Measurements from ENCODE around the gene BHLHE41. TPM values are rescaled to one million over a fixed set of nuclear protein-coding genes. Genes with fewer than 3 reads are reported as not detected.

The BHLHE41 gene
- total RNA-seq, 2 donors from 2014 or later = 2.6 to 4.6 TPM

- H3K4me3 ChIP-seq = no peak overlapping the region
- H3K36me3 ChIP-seq (replicated peaks in 1 of 2; ENCODE audit: insufficient read depth in 1 of 2, low read depth in 2 of 2) = no peaks in the 10 kb centered on the region
- no peaks in the 10 kb centered on the region for H3K27me3 ChIP-seq
- intact Hi-C loops (cut with DNase I) = no loop called here
- no peak for TF ChIP-seq POLR2A (IDR thresholded peaks at IDR 0.05)
- no peak for TF ChIP-seq CTCF (IDR thresholded peaks at IDR 0.05)
- peaks cover 20% of the 10 kb centered on the region for H3K4me1 ChIP-seq
- DNase-seq (no peak), ATAC-seq (no peak)
- no peaks in the 10 kb centered on the region for H3K9me3 ChIP-seq
- peak overlapping the region in 2 of 4 donors; percentile 18 to 66 for H3K27ac ChIP-seq
- 53 to 57% methylated on average over 5 of the region's 5 CpGs for WGBS, 2 donors
Measured at GRCh38 chr12:26149968-26150500, 25.2 kb upstream of the BHLHE41 start.

DNA sequence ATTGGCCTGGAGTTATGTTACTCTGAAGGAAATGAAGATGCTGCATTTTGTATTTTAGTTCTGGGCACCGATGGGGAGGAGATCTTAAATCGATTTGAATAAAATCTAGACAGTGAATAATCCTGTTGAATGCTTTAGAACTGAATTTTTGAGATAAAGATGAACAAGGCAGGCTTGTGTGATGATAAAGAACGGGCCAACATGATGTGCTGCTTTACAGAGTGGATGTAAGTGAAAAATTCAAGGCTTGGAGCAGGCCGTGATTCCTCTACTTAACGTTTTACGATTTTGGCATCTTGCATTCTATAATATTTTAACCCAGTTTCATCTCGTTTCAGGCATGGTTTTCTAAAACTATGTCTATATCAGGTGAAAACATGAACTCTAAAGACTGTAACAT, 23.5 kb upstream of the BHLHE41 start:
- H3K9me3 ChIP-seq = no peaks in the 10 kb centered on the region
- no peak for TF ChIP-seq CTCF (IDR thresholded peaks at IDR 0.05)
- intact Hi-C loops (cut with DNase I) = no loop called here
- DNase-seq (no peak), ATAC-seq (no peak)
- H3K36me3 ChIP-seq (replicated peaks in 1 of 2; ENCODE audit: insufficient read depth in 1 of 2, low read depth in 2 of 2) = no peaks in the 10 kb centered on the region
- H3K27me3 ChIP-seq = no peaks in the 10 kb centered on the region
- no peak overlapping the region for H3K4me3 ChIP-seq
- peaks cover 8% of the 10 kb centered on the region for H3K4me1 ChIP-seq
- no peak overlapping the region for H3K27ac ChIP-seq
- WGBS, 2 donors = 75 to 80% methylated on average over 7 of the region's 7 CpGs

DNA sequence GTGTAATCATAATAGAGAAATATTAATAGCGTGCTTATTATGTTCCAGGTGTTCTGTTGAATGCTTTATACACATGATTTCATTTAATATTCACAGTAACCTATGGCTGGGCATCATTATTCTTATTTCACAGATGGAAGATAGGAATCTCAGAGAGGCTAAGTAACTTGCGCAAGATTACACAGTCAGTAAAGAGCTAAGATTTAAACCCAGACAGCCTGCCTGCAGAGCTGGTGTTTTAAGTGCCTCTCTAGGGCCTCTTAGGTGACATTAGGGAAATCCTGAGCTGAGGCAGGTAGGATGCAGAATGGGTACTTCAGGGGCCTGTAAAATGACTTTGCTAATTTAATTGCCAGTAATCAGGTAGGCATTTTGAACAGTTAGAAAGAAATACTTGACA, 18.5 kb upstream of the BHLHE41 start:
- DNase-seq (no peak), ATAC-seq (no peak)
- no peak overlapping the region for H3K27ac ChIP-seq
- H3K9me3 ChIP-seq = no peaks in the 10 kb centered on the region
- no peaks in the 10 kb centered on the region for H3K27me3 ChIP-seq
- TF ChIP-seq POLR2A (IDR thresholded peaks at IDR 0.05) = no peak
- no peaks in the 10 kb centered on the region for H3K36me3 ChIP-seq (replicated peaks in 1 of 2; ENCODE audit: insufficient read depth in 1 of 2, low read depth in 2 of 2)
- no peaks in the 10 kb centered on the region for H3K4me1 ChIP-seq
- no peak overlapping the region for H3K4me3 ChIP-seq
- intact Hi-C loops (cut with DNase I) = no loop called here
- WGBS, 2 donors = 48 to 68% methylated on average over 2 of the region's 2 CpGs

GRCh38 chr12:26138860-26139259, 14.0 kb upstream of the BHLHE41 start:
- ATAC-seq = no peak
- Histone ChIP-seq H3K36me3 (replicated peaks in 1 of 2; ENCODE audit: insufficient read depth in 1 of 2, low read depth in 2 of 2) (no peaks in the 10 kb centered on the region), H3K27me3 (no peaks in the 10 kb centered on the region), H3K4me3 (no peak overlapping the region), H3K27ac (no peak overlapping the region), H3K4me1 (no peaks in the 10 kb centered on the region), H3K9me3 (no peaks in the 10 kb centered on the region)
- DNase-seq = no peak
- TF ChIP-seq CTCF (IDR thresholded peaks at IDR 0.05) (no peak), POLR2A (IDR thresholded peaks at IDR 0.05) (no peak)
- intact Hi-C loops (cut with DNase I) = no loop called here

GRCh38 chr12:26136688-26137087, 11.9 kb upstream of the BHLHE41 start:
- ATAC-seq (no peak), DNase-seq (no peak)
- Histone ChIP-seq H3K9me3 (no peaks in the 10 kb centered on the region), H3K27ac (peak overlapping the region in 1 of 4 donors; percentile 79), H3K27me3 (no peaks in the 10 kb centered on the region), H3K4me3 (no peak overlapping the region), H3K36me3 (replicated peaks in 1 of 2; ENCODE audit: insufficient read depth in 1 of 2, low read depth in 2 of 2) (no peaks in the 10 kb centered on the region), H3K4me1 (no peaks in the 10 kb centered on the region)
- WGBS, 2 donors = 71 to 77% methylated on average over 3 of the region's 3 CpGs
- TF ChIP-seq CTCF (IDR thresholded peaks at IDR 0.05) = no peak
- no peak for TF ChIP-seq POLR2A (IDR thresholded peaks at IDR 0.05)
- intact Hi-C loops (cut with DNase I) = no loop called here
